ENCODE measurements around the gene FOXM1.

DNA sequence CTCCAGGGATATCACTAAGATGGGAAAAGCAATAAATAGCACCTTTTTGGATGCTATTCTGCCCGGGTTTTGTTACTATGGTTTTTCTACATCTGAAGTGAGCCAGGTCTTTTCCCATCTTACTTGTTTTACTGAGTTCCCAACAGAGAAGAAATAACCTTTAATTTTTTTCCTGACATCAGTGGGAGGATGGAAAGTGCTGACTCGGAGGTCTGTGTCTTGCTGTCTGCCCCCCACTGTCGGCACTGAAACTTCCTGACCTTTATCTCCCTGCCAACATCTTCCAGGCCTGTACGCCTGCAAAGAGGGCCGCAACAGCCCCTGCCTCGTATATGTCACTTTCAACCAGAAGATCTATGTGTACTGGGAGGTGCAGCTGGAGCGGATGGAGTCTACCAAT is 53.5 kb downstream of the FOXM1 start:
- no peak for TF ChIP-seq EZH2 (IDR thresholded peaks at IDR 0.05; ENCODE audit: insufficient read depth, poor library complexity, severe bottlenecking)
- TF ChIP-seq EZH2phosphoT487 (IDR thresholded peaks at IDR 0.05; ENCODE audit: insufficient read depth, low read depth): no peak
